ENCODE measurements around the gene KMT2A.
"Not testable (repeated sequence)": the region's sequence is repeated elsewhere in the genome, so short reads cannot be mapped to it uniquely, and the experiment has no call there.

Gene KMT2A

DNA sequence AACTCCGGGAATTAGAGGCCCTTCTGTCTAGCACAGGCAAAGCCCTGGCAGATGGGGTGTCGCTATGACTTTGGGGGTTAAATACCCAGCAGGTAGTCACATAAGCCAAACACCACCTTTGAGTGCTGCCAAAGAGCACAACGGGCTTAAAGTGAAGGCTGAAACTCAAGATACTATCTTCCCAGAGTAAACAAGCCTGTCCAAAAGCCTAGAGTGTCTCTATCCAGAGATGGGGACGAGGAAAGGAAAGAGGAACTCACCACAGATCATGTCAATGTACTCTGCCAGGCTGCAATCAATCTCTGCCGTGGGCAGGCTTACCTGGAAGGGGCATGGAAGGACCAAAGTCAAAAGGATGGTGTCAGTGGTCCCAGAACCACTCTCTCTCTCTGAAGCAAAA, 109.2 kb downstream of the KMT2A start:
- TF ChIP-seq, protein P1, sequence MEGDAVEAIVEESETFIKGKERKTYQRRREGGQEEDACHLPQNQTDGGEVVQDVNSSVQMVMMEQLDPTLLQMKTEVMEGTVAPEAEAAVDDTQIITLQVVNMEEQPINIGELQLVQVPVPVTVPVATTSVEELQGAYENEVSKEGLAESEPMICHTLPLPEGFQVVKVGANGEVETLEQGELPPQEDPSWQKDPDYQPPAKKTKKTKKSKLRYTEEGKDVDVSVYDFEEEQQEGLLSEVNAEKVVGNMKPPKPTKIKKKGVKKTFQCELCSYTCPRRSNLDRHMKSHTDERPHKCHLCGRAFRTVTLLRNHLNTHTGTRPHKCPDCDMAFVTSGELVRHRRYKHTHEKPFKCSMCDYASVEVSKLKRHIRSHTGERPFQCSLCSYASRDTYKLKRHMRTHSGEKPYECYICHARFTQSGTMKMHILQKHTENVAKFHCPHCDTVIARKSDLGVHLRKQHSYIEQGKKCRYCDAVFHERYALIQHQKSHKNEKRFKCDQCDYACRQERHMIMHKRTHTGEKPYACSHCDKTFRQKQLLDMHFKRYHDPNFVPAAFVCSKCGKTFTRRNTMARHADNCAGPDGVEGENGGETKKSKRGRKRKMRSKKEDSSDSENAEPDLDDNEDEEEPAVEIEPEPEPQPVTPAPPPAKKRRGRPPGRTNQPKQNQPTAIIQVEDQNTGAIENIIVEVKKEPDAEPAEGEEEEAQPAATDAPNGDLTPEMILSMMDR (IDR thresholded peaks at IDR 0.05; ENCODE audit: insufficient read depth, missing control alignments), result no peak
- no peak for DNase-seq (ENCODE audit: insufficient read length, low spot score)
- no peak for FAIRE-seq

DNA sequence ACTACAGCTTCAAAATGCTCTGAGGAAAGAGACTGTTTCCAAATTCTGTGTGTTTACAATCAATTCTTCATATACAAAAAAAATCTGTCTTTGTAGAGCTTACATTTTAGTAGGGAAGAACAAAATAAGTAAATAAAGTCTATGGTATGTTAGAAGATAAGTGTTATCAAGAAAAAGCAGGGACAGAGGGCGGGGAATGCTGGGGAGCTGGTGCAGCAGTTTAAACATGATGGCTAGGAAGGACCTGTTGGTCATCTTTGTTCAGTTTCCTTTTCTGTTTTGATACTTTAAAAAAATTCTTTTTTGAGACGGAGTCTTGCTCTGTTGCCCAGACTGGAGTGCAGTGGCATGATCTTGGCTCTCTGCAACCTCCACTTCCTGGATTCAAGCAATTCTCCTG, 110.8 kb downstream of the KMT2A start:
- TF ChIP-seq, protein P1 (IDR thresholded peaks at IDR 0.05; ENCODE audit: insufficient read depth, missing control alignments), result no peak
- FAIRE-seq, result no peak
- DNase-seq (ENCODE audit: insufficient read length, low spot score), result no peak

DNA sequence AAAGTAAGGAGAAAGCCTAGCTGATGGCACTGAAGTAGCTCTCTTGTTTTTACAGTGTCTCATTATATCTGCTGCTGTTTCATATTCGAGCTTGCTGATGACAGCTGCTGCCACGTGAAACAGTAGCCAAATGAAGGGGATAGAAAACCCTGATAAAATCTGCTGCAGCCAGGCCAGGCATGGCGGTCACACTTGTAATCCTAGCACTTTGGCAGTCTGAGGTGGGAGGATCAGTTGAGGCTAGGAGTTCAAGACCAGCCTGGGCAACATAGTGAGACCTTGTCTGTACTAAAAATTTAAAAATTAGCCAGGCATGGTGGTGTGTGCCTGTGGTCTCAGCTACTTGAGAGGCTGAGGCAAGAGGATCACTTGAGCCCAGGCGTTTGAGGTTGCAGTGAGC, 116.0 kb downstream of the KMT2A start:
- FAIRE-seq, result no peak
- TF ChIP-seq, protein P1 (IDR thresholded peaks at IDR 0.05; ENCODE audit: insufficient read depth, missing control alignments), result no peak
- no peak for DNase-seq (ENCODE audit: insufficient read length, low spot score)

DNA sequence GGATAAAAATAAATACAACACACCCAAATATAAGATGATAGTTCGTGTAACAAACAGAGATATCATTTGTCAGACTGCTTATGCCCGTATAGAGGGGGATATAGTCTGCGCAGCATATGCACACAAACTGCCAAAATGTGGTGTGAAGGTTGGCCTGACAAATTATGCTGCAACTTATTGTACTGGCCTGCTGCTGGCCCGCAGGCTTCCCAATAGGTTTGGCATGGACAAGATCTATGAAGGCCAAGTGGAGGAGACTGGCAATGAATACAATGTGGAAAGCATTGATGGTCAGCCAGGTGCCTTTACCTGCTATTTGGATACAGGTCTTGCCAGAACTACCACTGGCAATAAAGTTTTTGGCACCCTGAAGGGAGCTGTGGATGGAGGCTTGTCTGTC, 124.5 kb downstream of the KMT2A start:
- DNase-seq (ENCODE audit: insufficient read length, low spot score), result no peak
- FAIRE-seq, result no peak
- TF ChIP-seq, protein P1 (IDR thresholded peaks at IDR 0.05; ENCODE audit: insufficient read depth, missing control alignments), result no peak

DNA sequence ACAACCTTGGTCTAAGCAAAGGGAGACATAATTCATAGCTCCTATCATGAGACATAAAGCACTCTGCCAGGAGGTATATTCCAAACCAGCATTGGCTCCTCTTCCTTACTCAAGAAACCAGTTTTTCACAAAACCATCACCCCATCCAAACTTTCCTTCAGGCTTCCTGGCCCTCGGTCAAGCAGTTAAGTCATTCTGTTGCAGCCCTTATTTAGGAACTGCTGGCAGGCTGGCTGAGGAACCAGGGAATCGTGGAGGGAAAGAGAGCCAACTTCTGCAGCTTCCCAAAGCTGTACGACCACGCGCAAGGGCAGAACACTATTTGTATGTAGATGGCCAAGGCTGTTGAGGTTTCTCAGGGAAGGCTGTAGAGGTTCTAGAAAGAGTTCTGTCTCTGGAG, 128.8 kb downstream of the KMT2A start:
- DNase-seq (ENCODE audit: insufficient read length, low spot score) (no peak), FAIRE-seq (no peak)
- TF ChIP-seq, protein P1 (IDR thresholded peaks at IDR 0.05; ENCODE audit: insufficient read depth, missing control alignments), result no peak

DNA sequence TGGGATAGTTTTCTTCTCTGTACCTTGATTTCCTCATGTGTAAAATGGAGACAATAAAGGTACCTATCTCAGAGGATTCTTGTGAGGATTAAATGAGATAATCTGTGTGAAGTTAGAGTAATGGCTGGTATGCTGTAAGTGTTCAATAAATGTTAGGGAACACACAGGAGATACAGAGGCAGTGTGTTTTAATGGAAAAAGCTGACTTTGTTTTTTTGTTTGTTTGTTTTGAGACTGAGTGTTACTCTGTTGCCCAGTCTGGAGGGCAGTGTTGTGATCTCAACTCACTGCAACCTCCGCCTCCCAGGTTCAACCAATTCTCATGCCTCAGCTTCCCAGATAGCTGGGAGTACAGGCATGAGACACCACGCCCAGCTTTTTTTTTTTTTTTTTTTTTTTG, 133.4 kb downstream of the KMT2A start:
- DNase-seq (ENCODE audit: insufficient read length, low spot score) (no peak), FAIRE-seq (no peak)
- TF ChIP-seq, protein P1 (IDR thresholded peaks at IDR 0.05; ENCODE audit: insufficient read depth, missing control alignments), result no peak

DNA sequence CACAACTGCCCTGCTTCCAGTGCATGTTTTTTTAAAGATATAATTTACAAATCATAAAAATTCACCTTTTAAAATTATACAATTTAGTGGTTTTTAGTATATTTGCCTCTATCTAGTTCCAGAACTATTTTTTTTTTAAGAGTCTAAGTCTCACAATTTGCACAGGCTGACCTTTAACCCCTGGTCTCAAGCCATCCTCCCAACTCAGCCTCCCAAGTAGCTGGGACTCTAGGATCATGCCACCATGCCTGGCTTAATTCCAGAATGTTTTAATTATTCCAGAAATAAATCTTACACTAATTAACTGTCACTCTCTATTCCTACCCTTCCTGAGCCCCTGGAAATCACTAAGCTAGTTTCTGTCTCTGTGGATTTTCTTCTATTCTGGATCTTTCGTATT, 134.5 kb downstream of the KMT2A start:
- FAIRE-seq (no peak), DNase-seq (ENCODE audit: insufficient read length, low spot score) (no peak)
- TF ChIP-seq, protein P1 (IDR thresholded peaks at IDR 0.05; ENCODE audit: insufficient read depth, missing control alignments), result no peak

DNA sequence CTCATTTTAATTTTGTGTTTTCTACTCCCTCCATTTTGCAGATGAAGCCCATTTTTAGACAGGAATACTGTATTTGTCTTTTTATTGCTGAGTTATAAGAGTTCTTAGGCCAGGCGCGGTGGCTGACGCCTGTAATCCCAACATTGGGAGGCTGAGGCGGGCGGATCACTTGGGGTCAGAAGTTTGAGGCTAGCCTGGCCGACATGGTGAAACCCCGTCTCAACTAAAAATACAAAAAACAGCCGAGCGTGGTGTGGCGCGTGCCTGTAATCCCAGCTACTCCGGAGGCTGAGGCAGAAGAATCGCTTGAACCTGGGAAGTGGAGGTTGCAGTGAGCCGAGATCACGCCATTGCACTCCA, 135.4 kb downstream of the KMT2A start:
- not testable (repeated sequence) for FAIRE-seq; DNase-seq (ENCODE audit: insufficient read length, low spot score)

All from D721Med (cell line).